Upper lobe of left lung (tissue), 4 donors: ENCODE results near the gene LYRM7.

Experiments used
- EP300 ChIP-seq, 4 donors: sonication (generic); formaldehyde crosslinking; IDR thresholded peaks; one replicate each; pipeline ENCODE4 v1.5.1; 2017; ENCODE audit warnings: antibody characterized with exemption in 4 of 4, control low read depth in 2 of 4
- POLR2A ChIP-seq, 4 donors: fragments of 450-650 bp; IDR thresholded peaks; one replicate each; pipeline ENCODE4 v1.5.1; 2016 to 2017; ENCODE audit warnings: antibody characterized with exemption in 4 of 4, mild to moderate bottlenecking in 2 of 4
- TF ChIP-seq, protein P1 (sequence below), 6 experiments: fragments of 450-650 bp in 4 of 6; fragments of 200-600 bp in 2 of 6; sonication (generic) in 2 of 6; IDR thresholded peaks; one replicate each; pipeline ENCODE4 v1.5.1; 2016 to 2019; ENCODE audit warnings: antibody characterized with exemption in 6 of 6

GRCh38 chr5:131195696-131196095 lies 25.0 kb downstream of the LYRM7 start:
- TF ChIP-seq, protein P1, sequence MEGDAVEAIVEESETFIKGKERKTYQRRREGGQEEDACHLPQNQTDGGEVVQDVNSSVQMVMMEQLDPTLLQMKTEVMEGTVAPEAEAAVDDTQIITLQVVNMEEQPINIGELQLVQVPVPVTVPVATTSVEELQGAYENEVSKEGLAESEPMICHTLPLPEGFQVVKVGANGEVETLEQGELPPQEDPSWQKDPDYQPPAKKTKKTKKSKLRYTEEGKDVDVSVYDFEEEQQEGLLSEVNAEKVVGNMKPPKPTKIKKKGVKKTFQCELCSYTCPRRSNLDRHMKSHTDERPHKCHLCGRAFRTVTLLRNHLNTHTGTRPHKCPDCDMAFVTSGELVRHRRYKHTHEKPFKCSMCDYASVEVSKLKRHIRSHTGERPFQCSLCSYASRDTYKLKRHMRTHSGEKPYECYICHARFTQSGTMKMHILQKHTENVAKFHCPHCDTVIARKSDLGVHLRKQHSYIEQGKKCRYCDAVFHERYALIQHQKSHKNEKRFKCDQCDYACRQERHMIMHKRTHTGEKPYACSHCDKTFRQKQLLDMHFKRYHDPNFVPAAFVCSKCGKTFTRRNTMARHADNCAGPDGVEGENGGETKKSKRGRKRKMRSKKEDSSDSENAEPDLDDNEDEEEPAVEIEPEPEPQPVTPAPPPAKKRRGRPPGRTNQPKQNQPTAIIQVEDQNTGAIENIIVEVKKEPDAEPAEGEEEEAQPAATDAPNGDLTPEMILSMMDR (IDR thresholded peaks at IDR 0.05): no peak
- no peak for TF ChIP-seq POLR2A (IDR thresholded peaks at IDR 0.05)
- no peak for TF ChIP-seq EP300 (IDR thresholded peaks at IDR 0.05)
